GM23338 (cell line): ENCODE data around the gene POLR2J3. TPM values are rescaled to one million over a fixed set of nuclear protein-coding genes. Genes with fewer than 3 reads are reported as not detected.
"Not testable (repeated sequence)": the region's sequence is repeated elsewhere in the genome, so short reads cannot be mapped to it uniquely, and the experiment has no call there.

ENCODE experiments used
- ATAC-seq: fragments of 200-7000 bp; cut with Tn5 transposase; 3 replicates; pipeline ENCODE4 v1.9.1; 2020
- DNase-seq: peaks from one replicate; pipeline ENCODE4 v3.0.0-alpha.2; 2015; ENCODE audit warnings: low spot score
- H2AFZ ChIP-seq: fragments of 200-600 bp; sonication (generic); 2 replicates; pipeline ENCODE4 v1.8.0; 2016; ENCODE audit warnings: antibody characterized with exemption, mild to moderate bottlenecking, moderate library complexity
- H3F3A ChIP-seq: fragments of 200-600 bp; sonication (generic); replicated peaks from 2 replicates; pipeline ENCODE4 v1.8.0; 2017; ENCODE audit warnings: antibody characterized with exemption, mixed run types, low read depth
- H3K27ac ChIP-seq: fragments of 200-600 bp; sonication (generic); 2 replicates; pipeline ENCODE4 v1.6.1; 2016; ENCODE audit warnings: low read depth
- H3K27me3 ChIP-seq: fragments of 200-600 bp; sonication (generic); 2 replicates; pipeline ENCODE4 v1.8.0; 2016; ENCODE audit warnings: mild to moderate bottlenecking, mixed run types, moderate library complexity; ENCODE audit not compliant: insufficient read depth
- H3K36me3 ChIP-seq: fragments of 200-600 bp; sonication (generic); 2 replicates; pipeline ENCODE4 v1.8.0; 2016; ENCODE audit warnings: mild to moderate bottlenecking; ENCODE audit not compliant: insufficient read depth
- H3K4me1 ChIP-seq: fragments of 200-600 bp; sonication (generic); 2 replicates; pipeline ENCODE4 v1.8.0; 2016; ENCODE audit warnings: mild to moderate bottlenecking, moderate library complexity; ENCODE audit not compliant: insufficient read depth
- H3K4me2 ChIP-seq: fragments of 200-600 bp; sonication (generic); 2 replicates; pipeline ENCODE4 v1.7.1; 2017; ENCODE audit warnings: mixed run types
- H3K4me3 ChIP-seq: fragments of 200-600 bp; sonication (generic); 2 replicates; pipeline ENCODE4 v1.6.1; 2016; ENCODE audit warnings: mixed run types
- H3K79me2 ChIP-seq: fragments of 200-600 bp; sonication (generic); replicated peaks from 2 replicates; pipeline ENCODE4 v1.8.0; 2017; ENCODE audit warnings: mild to moderate bottlenecking; ENCODE audit not compliant: insufficient read depth
- H3K9me2 ChIP-seq: fragments of 200-600 bp; sonication (generic); 2 replicates; pipeline ENCODE4 v1.8.0; 2017; ENCODE audit not compliant: insufficient read depth
- H4K20me1 ChIP-seq: fragments of 200-600 bp; sonication (generic); replicated peaks from 2 replicates; pipeline ENCODE4 v1.8.0; 2017; ENCODE audit warnings: mild to moderate bottlenecking; ENCODE audit not compliant: insufficient read depth
- H3K27ac Mint-ChIP-seq: 2 replicates; pipeline ENCODE4 v1.8.0; 2020; ENCODE audit warnings: inconsistent platforms, mild to moderate bottlenecking, moderate library complexity, mixed read lengths
- H3K27me3 Mint-ChIP-seq: 3 replicates; pipeline ENCODE4 v1.8.0; 2022; ENCODE audit warnings: low read depth, mild to moderate bottlenecking, moderate library complexity, mixed read lengths, inconsistent platforms; ENCODE audit not compliant: insufficient read depth, poor library complexity
- H3K36me3 Mint-ChIP-seq: 3 replicates; pipeline ENCODE4 v1.8.0; 2021; ENCODE audit warnings: low read depth, mild to moderate bottlenecking, inconsistent platforms, moderate library complexity, mixed read lengths
- H3K4me1 Mint-ChIP-seq: 3 replicates; pipeline ENCODE4 v1.8.0; 2020; ENCODE audit warnings: mild to moderate bottlenecking, inconsistent platforms, mixed read lengths
- H3K4me3 Mint-ChIP-seq: 3 replicates; pipeline ENCODE4 v1.8.0; 2021; ENCODE audit warnings: moderate library complexity, mild to moderate bottlenecking, inconsistent platforms, mixed read lengths
- H3K9me3 Mint-ChIP-seq: 3 replicates; pipeline ENCODE4 v1.8.0; 2020; ENCODE audit warnings: moderate library complexity, mild to moderate bottlenecking, inconsistent platforms, mixed read lengths
- polyA plus RNA-seq: library from polyadenylated mRNA; unstranded; fragments of >200 nt; fragmentation: Nextera tagmentation; extraction: Ambion mirVana; gene quantifications from 2 replicates; pipeline ENCODE4 v1.2.1, GENCODE V29; 2016
- total RNA-seq: library from RNA; depleted of rRNA; stranded (reverse); fragments of >200 nt; shearing (Covaris generic); gene quantifications from 2 replicates; pipeline ENCODE4 v1.2.3, GENCODE V29; 2014

The POLR2J3 gene
- total and polyA plus RNA-seq, 2 experiments from 2014 or later = 18.9 to 135 TPM

DNA sequence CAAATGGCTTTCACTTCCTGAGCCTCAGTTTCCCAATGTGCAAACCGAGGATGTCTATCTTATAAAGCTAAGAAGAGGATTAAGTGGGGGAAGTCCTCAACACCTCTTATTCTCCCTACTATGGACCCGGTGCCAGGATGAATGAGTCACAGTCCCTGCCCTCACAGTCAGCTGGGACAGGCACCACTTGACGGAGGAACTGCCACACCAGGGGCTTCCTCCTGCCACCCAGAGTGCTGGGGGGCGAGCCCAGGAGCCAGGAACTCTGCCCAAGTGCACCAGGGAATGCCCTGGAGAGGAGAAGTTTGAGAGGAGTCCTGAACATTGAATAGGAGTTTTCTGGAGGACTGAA, 41.9 kb upstream of the POLR2J3 start:
- not testable (repeated sequence) for H3K4me3 Mint-ChIP-seq, H3K27me3 ChIP-seq, DNase-seq, H2AFZ ChIP-seq, H3K4me3 ChIP-seq, H3K36me3 Mint-ChIP-seq, H4K20me1 ChIP-seq, ATAC-seq, H3F3A ChIP-seq, H3K9me2 ChIP-seq, H3K27ac Mint-ChIP-seq, H3K79me2 ChIP-seq, H3K27me3 Mint-ChIP-seq, H3K27ac ChIP-seq, H3K4me1 Mint-ChIP-seq, H3K36me3 ChIP-seq, H3K4me2 ChIP-seq, H3K9me3 Mint-ChIP-seq, H3K4me1 ChIP-seq

DNA sequence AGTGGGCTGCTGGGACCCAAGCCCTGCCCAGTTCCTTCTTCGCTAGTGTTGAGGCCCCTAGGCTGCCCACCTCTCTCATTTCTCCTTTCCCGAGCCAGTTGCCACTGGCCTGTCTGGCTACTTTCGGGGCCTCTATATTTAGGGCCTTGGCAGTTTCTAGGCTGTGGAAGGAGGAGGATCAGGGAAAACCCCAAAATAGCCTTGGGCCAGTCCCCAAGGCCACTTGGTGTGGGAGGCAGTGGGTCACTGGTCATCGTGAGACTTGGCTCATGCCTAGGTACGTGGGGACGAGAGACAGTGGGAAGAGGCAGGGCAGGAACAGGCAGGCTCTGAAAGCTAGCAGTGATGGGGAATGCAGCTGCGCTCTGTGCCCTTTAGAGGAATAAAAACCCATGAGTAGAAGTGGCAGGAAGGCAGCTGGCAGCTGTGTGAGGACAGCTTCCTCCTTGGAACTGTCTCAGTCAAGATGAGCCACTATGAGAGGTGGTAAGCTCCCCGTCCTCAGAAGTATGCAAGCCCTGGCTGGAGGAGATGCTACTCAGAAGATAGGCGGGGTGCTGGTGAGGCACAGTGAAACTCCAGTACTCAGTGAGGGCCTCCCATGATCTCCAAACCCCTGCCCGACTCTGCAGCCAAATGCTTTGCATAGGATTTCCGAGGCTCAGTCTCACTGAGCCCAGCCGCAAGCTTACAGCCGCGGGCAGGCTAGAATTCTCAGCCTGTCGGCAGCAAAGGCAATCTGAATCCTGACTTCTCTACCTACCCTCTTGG, 41.4 kb upstream of the POLR2J3 start:
- not testable (repeated sequence) for H3K79me2 ChIP-seq, H3K4me2 ChIP-seq, H3K9me2 ChIP-seq, H3K27me3 ChIP-seq, DNase-seq, ATAC-seq, H3K36me3 Mint-ChIP-seq, H4K20me1 ChIP-seq, H3K27ac Mint-ChIP-seq, H3K27me3 Mint-ChIP-seq, H2AFZ ChIP-seq, H3K4me3 ChIP-seq, H3K36me3 ChIP-seq, H3K9me3 Mint-ChIP-seq, H3K4me3 Mint-ChIP-seq, H3K27ac ChIP-seq, H3K4me1 Mint-ChIP-seq, H3K4me1 ChIP-seq, H3F3A ChIP-seq

DNA sequence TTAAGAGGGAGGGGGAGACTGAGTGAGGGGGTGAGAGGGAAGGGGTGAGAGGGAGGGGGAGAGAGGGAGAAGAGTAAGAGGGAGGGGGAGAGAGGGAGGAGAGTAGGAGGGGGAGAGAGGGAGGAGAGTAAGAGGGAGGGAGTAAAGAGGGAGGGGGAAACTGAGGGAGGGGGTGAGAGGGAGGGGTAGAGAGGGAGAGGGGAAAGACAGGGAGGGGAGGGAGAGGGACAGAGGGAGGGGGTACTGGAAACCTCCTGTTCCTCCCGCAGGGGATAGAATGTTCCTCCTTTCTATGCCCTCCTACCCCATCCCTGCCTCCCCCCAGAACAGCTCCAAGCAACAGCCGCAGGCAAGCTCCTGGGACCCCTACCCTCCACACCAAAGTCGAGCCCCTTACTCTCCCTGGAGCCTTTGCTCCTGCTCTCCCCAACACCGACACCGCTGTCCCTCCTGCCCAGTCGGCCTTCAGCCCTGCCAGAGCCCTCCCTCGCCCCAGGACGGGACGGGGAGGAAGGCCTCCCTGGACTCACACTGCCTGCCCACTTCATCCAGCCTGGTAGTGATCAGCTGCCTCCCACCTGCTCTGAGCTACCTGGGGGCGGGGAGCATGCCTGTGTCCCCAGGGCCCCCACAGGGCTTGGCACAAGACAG, 39.4 kb upstream of the POLR2J3 start:
- not testable (repeated sequence) for H3K9me2 ChIP-seq, H3K4me3 ChIP-seq, H3K79me2 ChIP-seq, ATAC-seq, H3K9me3 Mint-ChIP-seq, H2AFZ ChIP-seq, H3K36me3 ChIP-seq, H3K4me2 ChIP-seq, H3K36me3 Mint-ChIP-seq, H3K4me1 Mint-ChIP-seq, H3K4me3 Mint-ChIP-seq, H3K27me3 ChIP-seq, H3K27ac Mint-ChIP-seq, H3K27ac ChIP-seq, H3K27me3 Mint-ChIP-seq, H3K4me1 ChIP-seq, H3F3A ChIP-seq, H4K20me1 ChIP-seq
- DNase-seq = peak; percentile 0

DNA sequence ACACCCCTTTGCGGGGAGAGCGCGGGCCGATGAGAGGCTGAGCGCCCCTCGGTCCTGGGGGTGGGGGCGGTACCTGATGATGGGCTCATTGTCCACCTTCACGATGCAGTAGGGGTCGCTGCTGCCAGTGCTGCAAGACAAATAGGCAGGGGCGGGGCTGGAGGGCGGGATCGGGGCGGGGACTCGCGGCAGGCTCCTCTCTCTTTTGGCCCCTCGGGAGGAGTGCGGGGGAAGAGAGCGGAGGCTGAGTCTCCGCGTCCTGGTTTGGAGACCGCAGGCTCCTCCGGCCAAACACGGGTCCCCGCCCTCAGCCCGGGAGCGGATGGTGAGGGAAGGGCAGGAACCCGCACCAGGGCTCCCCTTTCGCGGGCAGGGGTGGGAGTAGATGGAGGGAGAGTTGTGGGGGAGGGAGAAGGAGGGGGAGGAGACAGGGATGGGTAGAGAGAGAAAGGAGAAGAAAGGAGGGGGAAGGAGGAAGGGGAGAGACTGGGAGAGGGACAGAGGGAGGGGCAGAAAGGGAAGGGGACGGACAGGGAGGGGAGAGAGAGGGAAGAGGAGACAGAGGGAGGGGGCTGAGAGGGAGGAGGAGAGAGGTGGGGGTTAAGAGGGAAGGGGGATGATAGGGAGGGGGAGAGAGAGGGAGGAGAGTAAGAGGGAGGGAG, 38.8 kb upstream of the POLR2J3 start:
- not testable (repeated sequence) for H3K27ac Mint-ChIP-seq, H3K27me3 ChIP-seq, H3K36me3 ChIP-seq

DNA sequence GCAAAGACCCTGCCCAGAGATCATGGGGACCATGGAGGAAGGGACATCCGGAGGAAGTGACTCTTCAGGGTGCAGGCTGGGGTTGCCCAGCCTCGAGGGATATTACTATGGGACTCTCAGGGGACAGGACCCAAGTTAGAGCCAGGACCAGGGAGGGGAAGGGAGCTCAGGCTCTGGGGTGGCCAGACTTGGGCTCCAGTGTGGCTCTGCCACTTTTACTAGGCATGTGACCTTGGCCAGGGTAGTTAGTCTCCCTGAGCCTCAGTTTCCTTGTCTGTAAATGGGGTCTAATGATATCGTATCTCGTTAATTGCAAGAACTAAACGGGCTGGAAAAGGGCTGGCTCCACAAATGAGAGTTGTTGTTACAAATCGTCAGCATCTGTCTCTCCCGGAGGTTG, 38.1 kb upstream of the POLR2J3 start:
- H3K9me2 ChIP-seq, H4K20me1 ChIP-seq, H3K4me3 ChIP-seq, H3K4me1 ChIP-seq, H3K36me3 Mint-ChIP-seq, H3K36me3 ChIP-seq, H3F3A ChIP-seq, H3K27me3 Mint-ChIP-seq, H3K4me3 Mint-ChIP-seq, H3K79me2 ChIP-seq, ATAC-seq, H3K4me1 Mint-ChIP-seq, H3K27me3 ChIP-seq, H3K27ac ChIP-seq, H3K9me3 Mint-ChIP-seq, H3K4me2 ChIP-seq, H2AFZ ChIP-seq, DNase-seq, H3K27ac Mint-ChIP-seq: not testable (repeated sequence)

More for the DNA sequence above, 38.8 kb upstream of the POLR2J3 start:
- H3K9me2 ChIP-seq, H3K9me3 Mint-ChIP-seq, H3K79me2 ChIP-seq, H4K20me1 ChIP-seq, H3K27me3 Mint-ChIP-seq, H3K4me3 Mint-ChIP-seq, DNase-seq, H3K4me2 ChIP-seq, H3F3A ChIP-seq, H3K4me3 ChIP-seq, H3K36me3 Mint-ChIP-seq, H3K4me1 Mint-ChIP-seq, H3K27ac ChIP-seq, H2AFZ ChIP-seq, H3K4me1 ChIP-seq: not testable (repeated sequence)
- ATAC-seq = peak; percentile 72

DNA sequence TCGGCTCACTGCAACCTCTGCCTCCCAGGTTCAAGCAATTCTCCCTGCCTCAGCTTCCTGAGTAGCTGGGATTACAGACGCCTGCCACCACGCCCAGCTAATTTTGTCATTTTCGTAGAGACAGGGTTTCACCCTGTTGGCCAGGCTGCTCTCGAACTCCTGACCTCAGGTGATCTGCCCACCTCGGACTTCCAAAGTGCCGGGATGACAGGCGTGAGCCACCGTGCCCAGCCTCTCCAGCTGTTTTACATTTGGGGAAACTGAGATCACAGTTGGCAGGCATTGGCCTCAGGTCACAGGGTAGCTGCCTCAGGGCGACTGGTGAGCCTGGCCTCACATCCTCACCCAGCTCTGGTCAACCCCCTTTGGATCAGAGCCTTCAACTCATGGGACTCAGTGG, 37.4 kb upstream of the POLR2J3 start:
- H3K27me3 Mint-ChIP-seq, H3F3A ChIP-seq, H3K27me3 ChIP-seq, H2AFZ ChIP-seq, H3K4me2 ChIP-seq, H3K4me1 Mint-ChIP-seq, H3K4me3 ChIP-seq, H3K27ac ChIP-seq, H3K9me2 ChIP-seq, H3K79me2 ChIP-seq, ATAC-seq, H4K20me1 ChIP-seq, H3K9me3 Mint-ChIP-seq, H3K4me3 Mint-ChIP-seq, H3K4me1 ChIP-seq, DNase-seq, H3K27ac Mint-ChIP-seq, H3K36me3 ChIP-seq, H3K36me3 Mint-ChIP-seq: not testable (repeated sequence)
